Measurements from ENCODE around the gene FAM163B. TPM values are rescaled to one million over a fixed set of nuclear protein-coding genes. Genes with fewer than 3 reads are reported as not detected.

Gene FAM163B
- total and polyA plus RNA-seq, 2 experiments from 2014 or later: 5.6 TPM; not detected in 1

GRCh38 chr9:133579601-133580418 is 29.4 kb downstream of the FAM163B start:
- no peak overlapping the region for H3K4me3 ChIP-seq
- H3K27me3 ChIP-seq: no peaks in the 10 kb centered on the region
- H3K9me3 ChIP-seq (ENCODE audit: low read depth): no peaks in the 10 kb centered on the region
- no peak overlapping the region for H3K27ac ChIP-seq
- no peaks in the 10 kb centered on the region for H3K36me3 ChIP-seq
- no peak for DNase-seq (ENCODE audit: low read depth in 1 of 2, low spot score in 1 of 2)
- H3K4me1 ChIP-seq (ENCODE audit: low read depth): peaks cover 30% of the 10 kb centered on the region
- no peak for TF ChIP-seq CTCF (IDR thresholded peaks at IDR 0.05; ENCODE audit: low read depth, low read length)

GRCh38 chr9:133578524-133579441 is 30.4 kb downstream of the FAM163B start:
- Histone ChIP-seq H3K27me3 (no peaks in the 10 kb centered on the region), H3K36me3 (no peaks in the 10 kb centered on the region), H3K27ac (no peak overlapping the region), H3K4me3 (no peak overlapping the region), H3K9me3 (ENCODE audit: low read depth) (no peaks in the 10 kb centered on the region), H3K4me1 (ENCODE audit: low read depth) (peaks cover 26% of the 10 kb centered on the region)
- no peak for DNase-seq (ENCODE audit: low read depth in 1 of 2, low spot score in 1 of 2)
- no peak for TF ChIP-seq CTCF (IDR thresholded peaks at IDR 0.05; ENCODE audit: low read depth, low read length)

GRCh38 chr9:133577737-133578112 is 31.5 kb downstream of the FAM163B start:
- no peaks in the 10 kb centered on the region for H3K9me3 ChIP-seq (ENCODE audit: low read depth)
- H3K4me1 ChIP-seq (ENCODE audit: low read depth): peaks cover 26% of the 10 kb centered on the region
- no peak for DNase-seq (ENCODE audit: low read depth in 1 of 2, low spot score in 1 of 2)
- no peaks in the 10 kb centered on the region for H3K27me3 ChIP-seq
- TF ChIP-seq CTCF (IDR thresholded peaks at IDR 0.05; ENCODE audit: low read depth, low read length): no peak
- H3K36me3 ChIP-seq: no peaks in the 10 kb centered on the region
- no peak overlapping the region for H3K27ac ChIP-seq
- no peak overlapping the region for H3K4me3 ChIP-seq

- no peak for TF ChIP-seq CTCF (IDR thresholded peaks at IDR 0.05; ENCODE audit: low read depth, low read length)
- peaks cover 23% of the 10 kb centered on the region for H3K4me1 ChIP-seq (ENCODE audit: low read depth)
- H3K27me3 ChIP-seq: no peaks in the 10 kb centered on the region
- H3K4me3 ChIP-seq: no peak overlapping the region
- DNase-seq (ENCODE audit: low read depth in 1 of 2, low spot score in 1 of 2): peak in 1 of 2 donors; percentile 78
- H3K27ac ChIP-seq: no peak overlapping the region
- H3K36me3 ChIP-seq: no peaks in the 10 kb centered on the region
- H3K9me3 ChIP-seq (ENCODE audit: low read depth): no peaks in the 10 kb centered on the region
Observed at GRCh38 chr9:133576875-133577736, 32.1 kb downstream of the FAM163B start.
